ENCODE data around the gene ADAMTSL2.

ADAMTSL2 gene

DNA sequence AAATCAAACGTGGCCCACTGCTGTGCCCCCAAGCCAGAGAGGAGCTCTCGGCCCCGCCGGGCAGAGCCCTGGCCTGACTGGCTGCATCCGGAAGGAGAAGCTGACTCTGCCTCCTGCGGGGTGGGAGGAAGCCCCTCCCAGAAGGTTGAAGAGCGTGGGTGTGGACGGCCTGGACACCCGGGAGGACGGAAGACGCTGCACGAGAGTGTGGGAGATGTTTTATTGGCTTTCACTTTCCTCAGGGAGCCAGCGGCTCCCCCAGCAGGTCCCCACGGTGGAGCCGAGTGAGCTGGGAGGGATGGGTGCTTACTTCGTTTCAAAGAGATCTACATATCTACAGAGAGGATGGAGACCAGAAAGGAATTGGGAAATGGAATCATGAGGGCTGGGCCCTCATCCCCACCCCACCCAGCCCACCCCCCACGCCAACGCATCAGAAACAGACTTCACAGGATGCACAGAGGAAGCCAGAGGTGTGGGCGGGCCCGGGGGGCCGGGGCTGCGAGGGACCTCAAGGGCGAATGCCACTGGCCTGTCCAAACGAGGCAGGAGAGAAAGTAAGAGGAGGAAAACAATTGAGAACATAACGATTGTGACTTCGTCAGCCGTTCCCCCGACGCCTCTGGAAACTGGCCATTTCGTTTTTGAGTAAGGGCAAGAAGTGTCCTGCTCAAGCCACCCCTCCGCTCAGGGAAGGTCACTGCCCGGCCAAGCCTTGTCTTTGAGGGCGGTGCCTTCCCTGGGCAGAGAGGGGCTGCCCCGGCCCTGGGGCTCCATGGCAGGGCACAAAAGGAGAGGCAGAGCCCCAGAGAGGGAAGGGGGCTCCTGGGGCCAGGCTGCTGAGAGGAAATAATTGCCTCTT, 42.6 kb downstream of the ADAMTSL2 start:
- no peak for DNase-seq

DNA sequence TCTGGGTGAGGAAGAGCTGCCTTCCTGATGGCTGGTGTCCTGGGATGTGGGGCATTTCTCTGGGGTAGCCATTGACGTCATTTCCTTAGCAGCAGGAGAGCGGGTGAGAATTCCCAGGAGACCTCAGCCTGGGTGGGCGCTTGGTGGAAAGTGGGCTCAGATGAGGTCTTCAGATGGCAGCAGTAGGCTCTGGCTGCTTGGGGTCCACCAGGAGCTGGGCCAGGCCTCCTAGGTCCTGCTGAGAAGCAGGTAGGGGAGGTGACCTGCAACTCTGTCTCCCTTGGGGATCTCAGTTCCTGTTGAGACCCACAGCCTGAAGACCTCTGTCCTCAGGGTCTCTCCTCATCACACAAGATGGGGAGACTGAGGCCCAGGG, 43.2 kb downstream of the ADAMTSL2 start:
- DNase-seq, result no peak

DNA sequence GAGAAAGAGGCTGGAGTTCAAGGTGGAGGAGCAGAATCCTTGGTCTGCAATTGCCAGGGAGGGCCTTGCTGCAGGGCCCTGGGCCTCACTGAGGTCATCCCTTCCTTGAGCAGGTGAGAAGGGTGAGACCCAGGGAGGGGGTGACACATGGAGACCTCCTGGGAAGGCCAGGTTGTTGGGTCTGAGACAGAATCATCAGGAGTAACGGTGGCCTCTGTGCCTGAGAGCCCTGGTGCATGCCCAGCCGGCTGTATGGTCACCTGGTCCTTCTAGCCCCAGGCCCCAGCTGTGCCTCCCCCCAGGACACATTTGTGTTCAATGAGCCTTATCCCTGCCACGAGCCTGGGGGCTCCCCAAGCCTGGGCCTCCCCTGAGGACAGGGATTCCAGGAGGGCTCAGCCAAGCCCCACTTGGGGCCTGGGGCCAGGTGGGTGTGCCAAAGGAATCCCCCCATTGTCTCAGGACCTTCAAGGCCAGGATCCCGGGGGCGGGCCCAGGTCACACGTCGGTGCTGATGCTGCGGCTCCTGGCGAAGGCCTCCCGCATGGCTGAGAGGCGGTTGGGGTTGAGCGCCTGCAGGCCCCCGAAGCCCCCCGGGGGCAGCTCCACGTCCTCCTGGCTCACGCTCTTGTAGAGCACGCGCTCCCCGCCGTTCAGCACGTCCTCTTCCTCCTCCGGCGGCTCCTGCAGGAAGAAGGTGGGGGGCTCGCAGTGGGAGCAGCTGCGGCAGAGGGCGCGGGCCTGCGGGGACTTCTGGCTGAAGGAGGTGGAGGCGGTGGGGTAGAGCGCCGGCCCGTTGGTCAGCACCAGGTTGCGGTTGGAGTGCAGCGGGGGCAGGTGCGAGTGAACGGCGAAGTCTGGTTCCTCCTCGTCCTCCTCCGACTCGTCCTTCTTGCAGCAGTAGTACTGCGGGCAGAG, 44.3 kb downstream of the ADAMTSL2 start:
- DNase-seq, result no peak

DNA sequence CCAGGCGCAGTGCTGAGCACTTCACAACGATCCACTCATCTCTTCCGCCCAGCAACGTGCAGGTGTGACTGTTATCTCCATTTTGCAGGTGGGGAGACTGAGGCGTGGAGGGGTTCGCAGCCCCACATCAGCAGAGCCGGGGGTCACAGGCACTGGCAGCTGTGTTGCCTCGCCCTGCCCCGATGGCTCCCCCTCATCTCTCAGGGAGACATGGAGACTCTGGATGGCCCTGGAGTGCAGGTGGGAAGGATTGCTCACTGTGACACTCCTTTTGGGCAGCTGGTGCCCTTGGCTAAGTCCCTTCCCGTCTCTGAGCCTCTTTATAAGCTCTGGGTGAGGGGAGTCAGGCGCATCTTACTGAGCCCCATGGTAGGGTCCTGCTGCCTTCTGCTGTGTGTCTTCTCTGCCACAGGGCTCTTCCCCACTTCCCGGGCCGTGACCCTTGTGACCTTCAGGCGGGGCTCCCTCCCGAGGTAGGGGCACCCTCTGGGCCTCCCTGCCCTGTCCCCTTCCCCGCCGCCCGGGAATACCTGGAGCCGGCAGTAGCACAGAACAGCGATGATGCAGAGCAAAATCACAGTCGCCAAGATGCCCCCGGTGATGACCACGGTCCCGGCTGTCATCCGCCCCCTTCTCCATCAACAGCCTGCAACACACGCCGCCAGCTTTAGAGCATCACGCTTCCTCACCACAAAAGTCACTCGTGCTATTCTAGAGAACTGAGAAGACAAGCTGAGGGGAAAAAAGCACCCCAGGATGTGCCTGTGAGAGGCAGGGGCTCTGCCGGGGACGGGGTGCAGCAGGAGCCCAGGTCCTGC, 45.3 kb downstream of the ADAMTSL2 start:
- DNase-seq, result no peak

DNA sequence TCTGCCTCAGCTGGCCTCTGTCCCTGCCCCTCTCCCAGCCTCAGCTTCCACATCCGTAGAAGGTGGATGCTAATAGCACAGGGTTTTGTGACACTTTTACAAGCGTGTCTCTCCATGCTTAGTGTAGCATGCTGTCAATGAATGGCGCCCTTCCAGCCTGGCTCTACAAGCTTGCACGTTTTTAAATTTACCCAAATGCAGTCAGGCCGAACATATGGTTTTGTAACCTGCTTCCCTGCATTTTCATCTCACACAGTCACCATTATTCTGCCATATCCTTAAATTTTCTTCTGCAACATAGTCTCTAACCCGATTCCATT, 45.9 kb downstream of the ADAMTSL2 start:
- no peak for DNase-seq

DNA sequence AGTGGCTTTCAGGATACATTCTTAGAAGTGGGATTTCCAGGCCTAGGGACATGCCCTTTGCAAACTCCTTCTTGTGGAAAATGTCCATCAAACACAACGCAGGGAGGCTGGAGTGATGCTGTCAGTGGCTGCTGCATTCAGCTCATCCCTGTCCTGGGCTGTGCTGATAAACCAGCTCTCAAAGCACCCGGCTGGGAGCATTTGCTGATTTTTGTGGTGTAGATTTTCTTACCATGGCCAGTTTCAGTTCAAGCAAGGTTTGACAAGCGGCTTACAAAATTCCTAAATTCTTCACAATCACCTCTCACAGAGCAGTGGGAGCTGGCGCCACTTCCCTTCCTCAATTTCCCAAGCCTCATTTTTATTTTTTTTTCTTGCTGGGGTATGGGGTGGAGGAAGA, 46.5 kb downstream of the ADAMTSL2 start:
- no peak for DNase-seq

DNA sequence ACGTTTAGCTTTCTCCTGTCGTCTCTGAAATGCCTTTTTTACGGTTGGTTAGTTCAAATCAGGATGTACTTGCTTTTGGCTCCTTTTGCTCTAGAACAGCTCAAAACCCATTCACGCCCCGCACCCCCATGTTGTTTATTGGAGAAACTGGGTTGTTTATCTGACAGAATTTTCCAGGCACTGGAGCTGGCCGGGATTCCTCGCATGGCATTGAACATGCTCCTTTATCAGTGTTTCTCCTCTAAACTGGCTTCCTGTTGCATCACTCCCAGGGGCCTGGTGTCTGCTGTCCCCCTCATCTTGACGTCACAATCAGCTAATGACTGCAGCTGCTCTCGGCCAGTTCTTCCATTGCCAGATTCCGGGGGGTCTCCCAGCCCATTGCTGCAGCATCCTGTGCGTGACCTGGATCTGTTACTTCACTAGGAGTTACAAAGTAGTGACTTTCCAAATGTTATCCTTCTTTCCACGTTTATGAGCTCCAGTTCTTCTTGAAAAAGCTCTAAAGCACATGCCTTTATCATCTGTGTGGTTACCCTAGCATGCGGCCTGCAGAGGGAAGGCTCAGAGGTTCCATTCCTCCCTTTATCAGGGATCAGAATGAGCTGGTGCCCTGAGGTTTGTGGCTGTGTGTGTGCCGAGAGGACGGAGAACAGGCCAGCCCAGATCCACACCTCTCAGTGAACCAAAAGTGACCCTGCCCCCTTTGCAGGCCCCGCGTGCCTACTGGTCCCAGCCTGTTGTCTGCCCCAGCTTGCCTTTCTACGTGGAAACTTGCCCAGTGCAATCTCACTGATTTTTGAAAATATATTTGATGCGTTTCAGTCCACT, 47.2 kb downstream of the ADAMTSL2 start:
- DNase-seq, result no peak

DNA sequence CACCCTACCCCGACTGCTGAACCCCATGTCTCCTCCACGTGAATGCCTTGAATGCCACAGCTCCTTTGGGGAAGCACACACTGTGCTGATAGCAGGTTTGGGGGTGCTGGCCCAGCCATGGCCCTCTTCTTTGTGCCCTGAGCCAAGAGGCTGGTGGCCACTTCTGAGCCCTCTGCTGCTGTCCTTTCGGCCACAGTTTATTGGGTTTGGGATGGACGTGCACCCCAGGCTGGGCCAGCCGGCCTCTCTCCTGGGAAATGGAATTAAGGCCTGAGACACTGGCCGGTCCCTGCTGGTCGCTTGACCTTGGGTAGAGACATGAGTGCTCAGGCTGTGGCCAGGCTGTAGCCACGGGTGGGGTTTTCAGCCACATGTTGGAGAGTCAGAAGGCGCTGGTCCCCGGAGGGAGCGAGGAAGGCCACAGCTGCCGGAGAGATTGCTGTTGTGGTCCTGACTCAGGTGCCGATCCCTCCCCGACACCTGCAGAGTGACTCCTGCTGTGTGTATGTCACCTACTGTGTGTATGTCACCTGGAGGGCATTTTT, 48.1 kb downstream of the ADAMTSL2 start:
- no peak for DNase-seq

DNA sequence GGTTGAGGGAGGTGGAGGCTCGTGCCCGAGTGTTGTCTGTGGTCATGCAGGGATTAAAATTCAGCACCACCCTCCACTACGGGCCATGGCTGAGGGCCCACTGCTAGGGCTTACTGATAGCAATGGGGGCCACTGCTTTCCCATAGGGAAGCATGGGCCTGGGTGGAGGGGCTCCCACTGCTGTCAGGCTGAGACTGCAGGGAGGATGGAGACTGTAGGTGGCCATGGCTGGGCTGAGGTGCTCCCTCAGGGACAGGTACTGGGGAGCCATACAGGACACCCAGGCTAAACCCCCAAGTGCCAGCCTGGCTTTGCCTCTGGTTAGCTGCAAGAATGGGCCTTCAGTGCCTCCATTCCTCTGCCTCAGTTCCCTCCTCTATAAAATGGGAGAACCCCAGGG, 48.6 kb downstream of the ADAMTSL2 start:
- DNase-seq, result no peak

DNA sequence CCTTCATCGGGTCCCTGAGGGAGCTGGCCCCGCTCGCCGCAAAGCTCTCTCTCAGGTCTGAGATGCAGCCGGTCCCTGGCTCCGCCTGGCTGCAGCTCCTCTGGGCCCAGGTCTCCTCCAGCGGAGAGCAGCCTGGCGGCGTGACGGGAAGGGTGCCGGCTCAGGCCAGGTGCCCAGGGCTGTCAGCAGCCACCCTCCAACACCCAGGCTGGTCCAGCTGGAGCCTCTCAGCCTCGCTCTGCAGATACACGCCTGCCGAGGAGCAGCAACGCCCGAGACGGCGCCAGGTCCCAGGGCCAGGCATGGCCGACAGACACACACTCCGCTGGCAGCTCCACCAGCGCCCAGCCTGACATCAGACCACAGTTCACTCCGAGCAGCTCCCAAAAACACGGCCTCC, 49.1 kb downstream of the ADAMTSL2 start:
- DNase-seq, result no peak

DNA sequence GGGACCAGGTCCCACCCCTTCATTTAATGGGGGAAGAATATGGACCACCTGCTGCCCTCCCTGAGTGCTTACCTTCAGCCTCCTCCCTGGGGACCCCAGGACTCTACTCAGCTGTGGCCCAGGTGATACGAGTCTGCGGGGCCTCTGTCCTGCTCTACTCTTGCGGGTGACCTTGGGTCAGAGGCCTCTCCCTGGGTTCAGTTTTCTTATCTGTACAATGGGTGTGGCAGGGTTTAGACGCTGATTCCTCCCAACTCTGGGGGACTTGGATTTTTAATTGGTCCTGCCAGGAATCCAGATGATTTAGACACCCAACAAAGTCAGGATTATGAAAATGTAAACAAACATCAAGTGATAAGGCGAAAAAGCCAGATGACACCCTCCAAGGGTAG, 49.7 kb downstream of the ADAMTSL2 start:
- DNase-seq, result no peak

DNA sequence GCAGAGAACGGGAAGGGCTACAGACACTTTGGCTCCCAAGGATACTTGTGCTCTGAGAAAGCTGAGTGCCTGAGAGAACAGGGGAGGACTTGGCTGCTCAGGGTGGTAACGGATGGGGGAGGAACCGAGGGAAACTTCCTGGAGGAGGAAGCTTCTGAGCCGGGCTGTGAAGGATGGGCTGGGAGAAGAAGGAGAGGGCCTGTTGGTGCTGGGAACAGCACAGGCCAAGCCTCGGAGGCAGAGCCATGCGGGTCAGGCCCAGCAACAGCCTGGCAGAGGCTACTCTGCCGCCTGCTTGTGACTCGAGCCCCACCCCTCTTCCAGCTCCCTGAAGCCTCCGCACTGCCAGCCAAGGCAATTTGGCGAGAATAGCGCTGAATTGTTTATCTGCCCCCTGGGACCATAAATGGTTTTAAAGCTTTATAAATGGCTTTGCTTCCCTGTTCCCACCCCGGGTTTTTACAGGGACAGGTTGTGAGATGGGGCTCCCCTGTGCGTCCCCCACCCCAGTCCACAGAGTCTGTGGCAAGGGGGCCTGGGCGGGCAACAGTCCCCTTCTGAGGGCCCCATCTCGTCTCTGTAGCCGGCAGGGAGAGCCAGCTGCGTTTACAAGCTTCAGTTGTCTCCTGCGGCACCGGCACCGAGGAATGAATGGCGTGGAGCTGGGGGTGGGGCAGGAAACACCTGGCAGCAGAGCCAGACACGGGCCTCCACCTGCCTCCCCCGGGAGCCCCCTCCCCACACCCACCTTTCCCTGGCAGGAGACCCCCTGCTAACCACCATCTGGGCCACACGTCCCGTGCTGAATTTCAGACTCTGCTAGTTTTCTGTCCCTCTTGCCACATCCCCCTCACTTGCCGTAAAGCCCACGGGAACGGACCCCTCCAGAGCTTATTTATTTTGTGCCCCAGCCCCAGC, 50.3 kb downstream of the ADAMTSL2 start:
- DNase-seq, result no peak

DNA sequence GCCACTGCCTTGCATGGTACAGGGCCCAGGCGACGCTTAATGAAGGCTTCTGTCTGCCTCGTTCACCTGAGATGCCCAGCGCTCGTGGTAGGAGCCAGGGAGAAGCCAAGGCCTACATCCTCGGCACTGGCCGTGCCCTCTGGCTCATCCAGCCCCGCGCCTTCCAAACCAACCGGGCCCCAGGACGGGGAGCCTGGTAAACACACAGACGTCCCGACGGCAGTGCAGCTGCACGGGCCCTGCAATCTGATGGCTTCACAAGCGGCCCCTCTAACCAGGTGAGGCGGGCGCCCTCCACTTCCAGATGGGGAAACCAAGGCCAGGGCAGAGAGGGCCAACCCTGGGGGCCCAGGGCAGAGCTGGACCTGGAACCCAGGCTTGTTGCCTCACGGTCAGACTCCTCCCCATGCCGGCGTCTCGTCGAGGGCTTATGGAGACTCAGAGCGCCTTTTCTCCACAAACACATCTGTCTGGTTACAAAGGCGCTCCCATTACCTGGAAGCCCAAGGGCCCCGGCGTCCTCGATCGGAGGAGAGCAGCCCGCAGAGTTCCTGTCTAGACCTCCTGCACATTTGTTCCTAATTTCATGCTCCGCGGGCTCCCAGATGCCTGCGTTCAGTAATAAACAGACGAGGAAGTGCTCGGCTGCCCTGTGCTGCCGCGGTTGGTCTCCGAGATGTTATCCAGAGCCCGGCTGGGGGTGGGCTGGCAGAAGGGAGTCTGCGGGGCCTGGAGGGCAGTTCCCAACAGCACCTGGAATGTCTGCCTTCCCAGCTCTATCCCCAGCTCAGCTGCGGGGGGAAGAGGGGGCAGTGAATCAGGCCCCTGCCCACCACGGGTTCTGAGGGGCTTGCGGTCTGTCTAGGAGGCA, 51.2 kb downstream of the ADAMTSL2 start:
- no peak for DNase-seq

DNA sequence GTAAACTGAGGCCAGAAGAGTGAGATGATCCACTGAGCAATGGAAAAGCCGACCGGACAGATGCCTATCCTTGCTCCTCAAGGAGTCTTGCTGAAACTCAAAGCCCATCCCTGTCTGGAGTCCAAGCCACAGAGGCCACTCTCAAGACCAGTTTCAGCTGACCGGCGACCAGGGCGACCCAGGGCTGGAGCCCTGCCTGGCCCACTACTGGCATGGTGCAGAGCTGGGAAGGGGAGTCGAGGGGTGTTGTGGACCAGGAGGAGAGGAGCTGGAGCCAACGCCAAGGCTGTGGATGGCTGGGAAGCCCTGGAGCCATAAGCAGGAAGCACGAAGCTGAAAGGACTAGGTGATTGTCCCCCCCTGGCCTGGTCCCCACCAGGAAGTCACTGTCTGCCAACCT, 52.5 kb downstream of the ADAMTSL2 start:
- DNase-seq, result no peak

DNA sequence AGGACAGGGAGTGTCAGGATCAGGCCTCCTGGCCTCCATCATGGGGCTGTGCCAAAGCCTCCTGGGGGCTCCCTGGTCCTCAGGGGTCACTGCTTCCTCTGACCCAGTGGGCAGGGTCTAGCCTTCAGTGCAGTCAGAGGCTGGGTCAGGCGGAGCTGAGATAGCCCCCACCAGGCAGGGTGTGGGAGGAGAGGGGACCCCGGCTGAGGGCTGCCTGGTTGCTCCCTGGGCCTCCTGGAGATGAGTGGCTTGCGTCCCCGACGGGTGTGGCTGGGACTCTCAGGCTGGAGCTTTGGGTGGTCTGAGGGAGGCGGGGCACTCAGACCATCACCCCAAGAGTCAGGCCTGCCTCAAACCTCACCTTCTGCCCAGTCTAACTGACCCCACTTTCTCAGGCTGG, 53.0 kb downstream of the ADAMTSL2 start:
- no peak for DNase-seq

DNA sequence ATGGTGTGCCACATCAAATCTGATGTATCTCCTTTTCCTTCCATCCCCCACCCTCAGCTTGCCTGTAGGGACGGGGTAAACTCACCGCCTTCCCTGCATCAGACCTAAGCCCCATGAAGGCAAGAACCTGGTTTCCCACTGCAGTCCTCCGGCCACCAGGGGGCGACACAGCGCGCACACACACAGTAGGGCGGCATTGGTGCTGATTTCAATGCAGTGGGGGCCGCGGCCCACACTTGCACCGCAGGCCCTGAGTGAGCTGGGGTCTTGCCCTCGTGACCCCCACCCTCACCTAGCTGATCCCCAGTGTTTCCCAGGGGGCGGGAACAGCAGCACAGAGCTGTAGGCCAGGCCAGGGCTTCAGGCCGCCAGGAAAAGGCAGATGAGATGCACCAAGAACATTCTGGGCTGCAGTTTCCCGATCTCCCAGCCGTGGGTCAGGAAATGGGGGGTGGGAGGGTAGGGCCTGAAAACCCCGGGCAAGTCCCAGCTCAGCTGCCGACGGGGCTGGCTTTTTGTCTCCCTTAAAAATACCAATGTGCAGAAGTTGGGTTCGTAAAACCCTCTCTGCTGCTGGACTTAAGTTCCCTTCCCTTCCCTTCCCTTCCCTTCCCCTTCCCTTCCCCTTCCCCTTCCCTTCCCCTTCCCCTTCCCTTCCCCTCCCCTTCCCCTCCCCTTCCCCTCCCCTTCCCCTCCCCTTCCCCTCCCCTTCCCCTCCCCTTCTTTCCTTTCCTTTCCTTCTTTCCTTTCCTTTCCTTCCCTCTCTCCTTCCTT, 55.1 kb downstream of the ADAMTSL2 start:
- no peak for DNase-seq

DNA sequence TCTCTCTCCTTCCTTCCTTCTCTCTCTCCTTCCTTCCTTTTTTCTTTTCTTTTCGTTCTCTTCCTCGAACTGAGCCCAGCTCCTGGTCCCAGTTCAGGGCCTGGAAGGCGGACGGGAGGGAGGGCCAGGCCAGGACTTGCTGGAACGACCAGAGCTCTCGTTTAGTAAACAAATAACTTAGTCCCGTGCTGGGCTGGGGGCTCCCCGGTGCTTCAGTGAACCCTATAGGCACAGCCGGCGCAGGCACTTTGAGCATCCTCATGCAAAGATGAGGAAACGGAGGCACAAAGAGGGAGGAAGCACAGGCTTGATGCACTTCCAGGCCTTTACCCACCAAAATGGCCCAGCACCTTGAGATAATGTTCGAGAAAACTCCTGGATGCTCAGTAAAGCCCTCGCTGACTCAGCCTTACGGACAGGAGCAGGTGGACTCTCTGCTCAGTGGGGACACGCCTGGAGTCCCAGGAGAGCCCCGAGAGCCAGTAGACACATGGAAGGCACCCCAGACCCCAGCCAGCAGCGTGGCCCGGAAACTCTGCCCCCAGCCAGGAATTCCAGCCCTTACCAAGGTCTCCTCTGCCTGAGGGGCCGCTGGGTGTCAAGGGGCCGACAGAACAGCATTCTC, 55.8 kb downstream of the ADAMTSL2 start:
- no peak for DNase-seq

DNA sequence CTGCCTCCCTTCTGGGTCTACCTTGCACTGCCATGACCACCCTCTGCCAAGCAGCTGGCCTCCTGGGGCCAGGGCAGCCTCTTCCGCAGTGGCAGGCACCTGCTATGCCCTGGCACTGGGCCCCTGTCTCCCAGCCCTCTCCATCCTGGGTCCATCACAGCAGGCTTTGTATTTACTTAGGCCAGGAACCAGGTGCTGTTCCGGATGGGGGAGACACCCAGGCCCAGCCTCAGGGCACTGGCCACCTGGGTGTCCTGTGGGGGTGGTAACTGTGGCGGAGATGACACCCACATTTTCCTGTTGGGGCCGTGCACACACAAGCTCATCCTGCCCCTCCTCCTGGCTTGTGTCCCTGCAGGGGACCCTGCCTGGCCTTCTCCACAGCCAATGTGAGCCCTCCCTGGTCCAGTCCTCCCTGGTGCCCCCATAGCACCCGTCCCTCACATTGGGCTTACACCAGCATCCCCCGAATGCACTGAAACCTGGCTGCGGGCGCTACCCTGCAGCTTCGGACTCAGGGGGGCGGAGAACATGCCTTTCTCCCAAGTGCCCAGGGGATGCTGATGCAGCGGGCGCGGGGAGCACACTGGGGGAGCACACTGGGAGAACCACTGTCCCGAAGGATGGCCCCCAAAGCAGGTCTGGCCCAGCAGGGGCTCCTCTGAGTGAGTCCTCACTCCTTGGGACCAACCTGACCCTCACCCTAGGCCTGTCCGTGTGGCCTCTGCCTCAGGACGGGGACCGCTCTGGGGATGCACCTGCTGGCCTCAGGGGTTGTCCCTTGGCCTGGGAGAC, 56.8 kb downstream of the ADAMTSL2 start:
- no peak for DNase-seq
